ENCODE results near the gene MPC1. TPM values are rescaled to one million over a fixed set of nuclear protein-coding genes. Genes with fewer than 3 reads are reported as not detected.

MPC1 gene
- polyA plus RNA-seq, 4 donors = 25.9 to 213 (median 115) TPM

GRCh38 chr6:166335378-166336302 lies 47.1 kb downstream of the MPC1 start:
- no peak for FAIRE-seq
- Histone ChIP-seq H3K27me3 (ENCODE audit: control insufficient read depth in 3 of 3, insufficient read depth in 3 of 3, low read length in 3 of 3) (no peaks in the 10 kb centered on the region), H3K27ac (ENCODE audit: low read depth in 1 of 3, low read length in 2 of 3) (no peak overlapping the region), H3K4me1 (ENCODE audit: control insufficient read depth in 3 of 3, insufficient read depth in 2 of 3, low read depth in 1 of 3, low read length in 2 of 3) (peaks cover 4 to 12% (median 9%) of the 10 kb centered on the region in 3 donors), H3K9me3 (ENCODE audit: control insufficient read depth in 2 of 2, insufficient read depth in 1 of 2, low read depth in 1 of 2, low read length in 1 of 2) (no peaks in the 10 kb centered on the region), H3K36me3 (ENCODE audit: control insufficient read depth in 3 of 3, insufficient read depth in 2 of 3, low read depth in 1 of 3, low read length in 3 of 3) (peaks cover 0 to 41% (median 3%) of the 10 kb centered on the region in 3 donors), H3K4me3 (ENCODE audit: low read depth in 1 of 3, low read length in 3 of 3) (no peak overlapping the region)
- WGBS, 3 donors = 81 to 84% (median 82%) methylated on average over 11 of the region's 11 CpGs
- no peak for DNase-seq

- H3K27ac ChIP-seq (ENCODE audit: low read depth in 1 of 3, low read length in 2 of 3) = no peak overlapping the region
- H3K4me1 ChIP-seq (ENCODE audit: control insufficient read depth in 3 of 3, insufficient read depth in 2 of 3, low read depth in 1 of 3, low read length in 2 of 3) = peaks cover 3 to 10% (median 4%) of the 10 kb centered on the region in 3 donors
- peaks cover 0 to 42% (median 3%) of the 10 kb centered on the region in 3 donors for H3K36me3 ChIP-seq (ENCODE audit: control insufficient read depth in 3 of 3, insufficient read depth in 2 of 3, low read depth in 1 of 3, low read length in 3 of 3)
- no peak for DNase-seq
- WGBS, 3 donors = 88 to 97% (median 90%) methylated on average over 8 of the region's 8 CpGs
- FAIRE-seq = no peak
- H3K4me3 ChIP-seq (ENCODE audit: low read depth in 1 of 3, low read length in 3 of 3) = no peak overlapping the region
- no peaks in the 10 kb centered on the region for H3K9me3 ChIP-seq (ENCODE audit: control insufficient read depth in 2 of 2, insufficient read depth in 1 of 2, low read depth in 1 of 2, low read length in 1 of 2)
- no peaks in the 10 kb centered on the region for H3K27me3 ChIP-seq (ENCODE audit: control insufficient read depth in 3 of 3, insufficient read depth in 3 of 3, low read length in 3 of 3)
These were observed 47.9 kb downstream of the MPC1 start for GRCh38 chr6:166334878-166335277.

GRCh38 chr6:166333172-166333995 lies 49.4 kb downstream of the MPC1 start:
- Histone ChIP-seq H3K27me3 (ENCODE audit: control insufficient read depth in 3 of 3, insufficient read depth in 3 of 3, low read length in 3 of 3) (no peaks in the 10 kb centered on the region), H3K36me3 (ENCODE audit: control insufficient read depth in 3 of 3, insufficient read depth in 2 of 3, low read depth in 1 of 3, low read length in 3 of 3) (peaks cover 0 to 42% (median 3%) of the 10 kb centered on the region in 3 donors), H3K27ac (ENCODE audit: low read depth in 1 of 3, low read length in 2 of 3) (no peak overlapping the region), H3K4me1 (ENCODE audit: control insufficient read depth in 3 of 3, insufficient read depth in 2 of 3, low read depth in 1 of 3, low read length in 2 of 3) (peaks cover 2 to 10% (median 3%) of the 10 kb centered on the region in 3 donors), H3K4me3 (ENCODE audit: low read depth in 1 of 3, low read length in 3 of 3) (no peak overlapping the region), H3K9me3 (ENCODE audit: control insufficient read depth in 2 of 2, insufficient read depth in 1 of 2, low read depth in 1 of 2, low read length in 1 of 2) (no peaks in the 10 kb centered on the region)
- WGBS, 3 donors = 81 to 88% (median 87%) methylated on average over 23 of the region's 23 CpGs
- FAIRE-seq (no peak), DNase-seq (peak in 1 of 2 donors; percentile 27)

DNA sequence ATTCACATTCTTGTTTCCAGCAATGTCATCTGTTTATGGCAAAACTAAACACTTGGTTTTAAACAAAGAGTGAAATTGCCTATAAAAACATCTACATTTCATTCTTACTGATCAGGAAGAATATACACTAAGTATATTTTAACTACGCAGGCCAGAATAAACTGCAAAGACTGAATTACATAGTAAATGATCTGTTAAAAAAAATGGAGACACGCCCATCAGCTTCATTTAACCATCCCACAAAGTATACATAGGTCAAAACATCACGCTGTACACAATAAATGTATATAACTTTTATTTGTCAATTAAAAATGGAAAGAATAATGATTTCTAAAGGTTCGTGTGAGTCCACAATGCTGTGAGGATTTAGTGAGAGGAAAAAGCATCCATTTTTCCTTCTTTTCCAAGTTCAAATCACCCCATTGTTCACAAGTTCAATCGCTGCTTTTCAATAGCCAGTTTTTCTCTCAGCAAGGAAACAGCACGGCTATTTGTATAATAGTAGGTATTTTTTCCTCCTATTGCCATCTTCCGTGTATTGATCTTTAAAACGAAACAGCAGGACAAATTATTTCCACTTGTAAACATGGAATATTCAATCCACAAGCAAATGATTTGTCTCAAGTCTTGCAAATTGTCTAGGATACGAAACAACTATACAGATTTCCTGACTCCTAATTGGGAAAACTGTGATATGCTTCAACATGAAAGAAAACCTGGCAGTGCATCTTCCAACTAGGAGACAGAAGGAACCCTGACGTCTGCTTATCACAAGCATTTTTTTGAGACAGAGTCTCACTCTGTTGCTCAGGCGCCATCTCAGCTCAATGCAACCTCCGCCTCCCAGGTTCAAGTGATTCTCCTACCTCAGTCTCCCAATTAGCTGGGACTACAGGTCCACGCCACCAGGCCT lies 51.0 kb downstream of the MPC1 start:
- DNase-seq = no peak
- H3K4me3 ChIP-seq (ENCODE audit: low read depth in 1 of 3, low read length in 3 of 3) = no peak overlapping the region
- WGBS, 3 donors = 76 to 80% (median 79%) methylated on average over 13 of the region's 13 CpGs
- no peaks in the 10 kb centered on the region for H3K27me3 ChIP-seq (ENCODE audit: control insufficient read depth in 3 of 3, insufficient read depth in 3 of 3, low read length in 3 of 3)
- H3K27ac ChIP-seq (ENCODE audit: low read depth in 1 of 3, low read length in 2 of 3) = no peak overlapping the region
- no peaks in the 10 kb centered on the region for H3K9me3 ChIP-seq (ENCODE audit: control insufficient read depth in 2 of 2, insufficient read depth in 1 of 2, low read depth in 1 of 2, low read length in 1 of 2)
- peaks cover 0 to 40% (median 3%) of the 10 kb centered on the region in 3 donors for H3K36me3 ChIP-seq (ENCODE audit: control insufficient read depth in 3 of 3, insufficient read depth in 2 of 3, low read depth in 1 of 3, low read length in 3 of 3)
- peaks cover 0 to 10% (median 3%) of the 10 kb centered on the region in 3 donors for H3K4me1 ChIP-seq (ENCODE audit: control insufficient read depth in 3 of 3, insufficient read depth in 2 of 3, low read depth in 1 of 3, low read length in 2 of 3)
- no peak for FAIRE-seq

- H3K27ac ChIP-seq (ENCODE audit: low read depth in 1 of 3, low read length in 2 of 3) = no peak overlapping the region
- H3K4me3 ChIP-seq (ENCODE audit: low read depth in 1 of 3, low read length in 3 of 3) = no peak overlapping the region
- FAIRE-seq = no peak
- 43 to 48% (median 44%) methylated on average over 11 of the region's 11 CpGs for WGBS, 3 donors
- peak; percentile 60 for DNase-seq
- H3K36me3 ChIP-seq (ENCODE audit: control insufficient read depth in 3 of 3, insufficient read depth in 2 of 3, low read depth in 1 of 3, low read length in 3 of 3) = peaks cover 0 to 39% (median 3%) of the 10 kb centered on the region in 3 donors
- no peaks in the 10 kb centered on the region for H3K9me3 ChIP-seq (ENCODE audit: control insufficient read depth in 2 of 2, insufficient read depth in 1 of 2, low read depth in 1 of 2, low read length in 1 of 2)
- no peaks in the 10 kb centered on the region for H3K27me3 ChIP-seq (ENCODE audit: control insufficient read depth in 3 of 3, insufficient read depth in 3 of 3, low read length in 3 of 3)
- peaks cover 0 to 10% (median 3%) of the 10 kb centered on the region in 3 donors for H3K4me1 ChIP-seq (ENCODE audit: control insufficient read depth in 3 of 3, insufficient read depth in 2 of 3, low read depth in 1 of 3, low read length in 2 of 3)
These were observed 52.1 kb downstream of the MPC1 start for GRCh38 chr6:166330612-166331011.

GRCh38 chr6:166325383-166326042 lies 57.2 kb downstream of the MPC1 start:
- H3K9me3 ChIP-seq (ENCODE audit: control insufficient read depth in 2 of 2, insufficient read depth in 1 of 2, low read depth in 1 of 2, low read length in 1 of 2) = no peaks in the 10 kb centered on the region
- no peak overlapping the region for H3K4me3 ChIP-seq (ENCODE audit: low read depth in 1 of 3, low read length in 3 of 3)
- peaks cover 0 to 40% (median 4%) of the 10 kb centered on the region in 3 donors for H3K36me3 ChIP-seq (ENCODE audit: control insufficient read depth in 3 of 3, insufficient read depth in 2 of 3, low read depth in 1 of 3, low read length in 3 of 3)
- DNase-seq = no peak
- no peak for FAIRE-seq
- H3K4me1 ChIP-seq (ENCODE audit: control insufficient read depth in 3 of 3, insufficient read depth in 2 of 3, low read depth in 1 of 3, low read length in 2 of 3) = peaks cover 0 to under 1% (median under 1%) of the 10 kb centered on the region in 3 donors
- no peaks in the 10 kb centered on the region for H3K27me3 ChIP-seq (ENCODE audit: control insufficient read depth in 3 of 3, insufficient read depth in 3 of 3, low read length in 3 of 3)
- no peak overlapping the region for H3K27ac ChIP-seq (ENCODE audit: low read depth in 1 of 3, low read length in 2 of 3)
- 83 to 91% (median 89%) methylated on average over 6 of the region's 6 CpGs for WGBS, 3 donors

DNA sequence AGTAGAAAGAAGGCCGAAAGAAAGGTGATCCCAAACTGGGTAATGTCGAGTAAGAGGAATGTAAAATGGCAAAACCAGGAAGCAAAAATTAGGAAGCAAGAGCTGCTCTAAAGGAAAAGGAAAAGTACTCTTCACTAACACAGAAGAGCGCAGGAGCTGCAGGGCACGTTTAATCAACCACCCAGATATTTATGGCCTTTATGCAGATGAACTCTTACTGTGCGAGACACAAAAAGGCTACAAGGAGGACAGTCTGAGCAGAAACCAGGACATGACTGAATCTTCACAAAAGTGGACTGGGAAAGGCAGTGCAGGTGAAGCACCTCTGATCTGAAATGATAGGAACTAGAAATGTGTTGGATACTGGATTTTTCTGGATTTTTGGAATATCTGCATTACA lies 59.3 kb downstream of the MPC1 start:
- no peak overlapping the region for H3K4me3 ChIP-seq (ENCODE audit: low read depth in 1 of 3, low read length in 3 of 3)
- DNase-seq = no peak
- H3K4me1 ChIP-seq (ENCODE audit: control insufficient read depth in 3 of 3, insufficient read depth in 2 of 3, low read depth in 1 of 3, low read length in 2 of 3) = no peaks in the 10 kb centered on the region
- WGBS, 3 donors = 86 to 89% (median 88%) methylated on average over 5 of the region's 5 CpGs
- peaks cover 0 to 46% (median 4%) of the 10 kb centered on the region in 3 donors for H3K36me3 ChIP-seq (ENCODE audit: control insufficient read depth in 3 of 3, insufficient read depth in 2 of 3, low read depth in 1 of 3, low read length in 3 of 3)
- no peak overlapping the region for H3K27ac ChIP-seq (ENCODE audit: low read depth in 1 of 3, low read length in 2 of 3)
- H3K27me3 ChIP-seq (ENCODE audit: control insufficient read depth in 3 of 3, insufficient read depth in 3 of 3, low read length in 3 of 3) = no peaks in the 10 kb centered on the region
- no peaks in the 10 kb centered on the region for H3K9me3 ChIP-seq (ENCODE audit: control insufficient read depth in 2 of 2, insufficient read depth in 1 of 2, low read depth in 1 of 2, low read length in 1 of 2)
- no peak for FAIRE-seq

Measured in small intestine (tissue), 7 donors.